Measurements from ENCODE around the gene CD4.
"Not testable (repeated sequence)": the region's sequence is repeated elsewhere in the genome, so short reads cannot be mapped to it uniquely, and the experiment has no call there.

- not testable (repeated sequence) for TF ChIP-seq CTCF, POLR2A (IDR thresholded peaks at IDR 0.05)
These were observed 81.0 kb downstream of the CD4 start for GRCh38 chr12:6870304-6870703.
